K562 (cell line): ENCODE measurements around the gene KCNAB1.

ENCODE experiments used
- CBFB ChIP-seq: sonication (generic); formaldehyde crosslinking; IDR thresholded peaks from 2 replicates; pipeline ENCODE4 v1.4.0; 2020; ENCODE audit warnings: mild to moderate bottlenecking, missing genetic modification reagents
- ETS2 ChIP-seq: IDR thresholded peaks from 2 replicates; pipeline ENCODE4 v1.6.1; 2016; ENCODE audit warnings: borderline replicate concordance, missing genetic modification characterization, mild to moderate bottlenecking, moderate library complexity, missing compliant biosample characterization; ENCODE audit not compliant: poor library complexity, severe bottlenecking
- JUND ChIP-seq, 2 experiments: IDR thresholded peaks; 2 replicates in 1 of 2; 3 replicates in 1 of 2; pipeline ENCODE4 v1.6.1; 2011; ENCODE audit warnings: borderline replicate concordance in 2 of 2, low read depth in 2 of 2, low read length in 2 of 2, improper control_type of control experiment in 1 of 2, missing biosample characterization in 1 of 2, missing genetic modification characterization in 1 of 2, missing genetic modification reagents in 1 of 2
- YY1 ChIP-seq, 3 experiments: IDR thresholded peaks; 2 replicates each; pipeline ENCODE4 v1.6.1; 2011; ENCODE audit warnings: low read length in 2 of 3, mild to moderate bottlenecking in 2 of 3, moderate library complexity in 2 of 3, borderline replicate concordance in 1 of 3, control low read depth in 1 of 3, low read depth in 1 of 3; ENCODE audit not compliant: insufficient read depth in 3 of 3, insufficient replicate concordance in 2 of 3, control insufficient read depth in 1 of 3, insufficient read length in 1 of 3; ENCODE audit errors: extremely low read depth in 1 of 3
- ZNF274 ChIP-seq: IDR thresholded peaks from 2 replicates; pipeline ENCODE4 v1.6.1; 2011; ENCODE audit warnings: low read depth, mild to moderate bottlenecking, low read length, moderate library complexity, borderline replicate concordance

DNA sequence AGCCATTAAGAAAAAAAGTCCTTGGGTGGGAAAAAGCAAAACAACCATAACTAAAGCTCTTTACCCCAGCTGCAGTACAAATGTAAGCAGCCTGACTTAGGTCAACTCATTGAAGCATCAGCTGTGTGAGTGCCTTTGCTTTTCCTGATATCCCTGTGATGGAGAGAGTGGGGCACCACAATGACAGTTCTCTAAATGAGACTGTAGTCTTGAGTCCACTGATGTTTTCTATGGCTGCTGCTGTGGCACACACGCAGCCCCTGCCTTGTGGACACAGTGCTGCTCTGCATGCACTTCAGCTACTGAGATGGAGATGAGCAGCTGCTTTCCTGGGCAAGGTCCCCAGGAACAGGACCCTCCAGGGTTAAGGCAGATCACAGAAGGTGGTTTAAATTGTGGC, 173.2 kb downstream of the KCNAB1 start:
- no peak for TF ChIP-seq ZNF274
- no peak for TF ChIP-seq ETS2 (tag)
- TF ChIP-seq CBFB (CRISPR knock-in tag), result no peak
- no peak for TF ChIP-seq JUND (IDR thresholded peaks at IDR 0.05; ENCODE audit: borderline replicate concordance, low read depth, low read length)
- no peak for TF ChIP-seq JUND (tag; IDR thresholded peaks at IDR 0.05; ENCODE audit: borderline replicate concordance, low read depth, low read length)
- no peak for TF ChIP-seq YY1 (IDR thresholded peaks at IDR 0.05; ENCODE audit: borderline replicate concordance in 1 of 3, control insufficient read depth in 1 of 3, extremely low read depth in 1 of 3, insufficient read depth in 3 of 3, insufficient read length in 1 of 3, insufficient replicate concordance in 2 of 3, low read depth in 1 of 3, low read length in 2 of 3)
